HepG2 (cell line): ENCODE results near the gene OGFR. TPM values are rescaled to one million over a fixed set of nuclear protein-coding genes. Genes with fewer than 3 reads are reported as not detected.

ENCODE experiments used
- AGO2 ChIP-seq: fragments of 200-400 bp; formaldehyde crosslinking; optimal IDR thresholded peaks from 2 replicates; pipeline ENCODE3; 2017; ENCODE audit warnings: mild to moderate bottlenecking, low read depth, low read length, moderate library complexity
- CC2D1A ChIP-seq: sonication (generic); formaldehyde crosslinking; IDR thresholded peaks from 2 replicates; pipeline ENCODE4 v1.8.1; 2023; ENCODE audit warnings: mild to moderate bottlenecking, missing genetic modification reagents
- CCAR2 ChIP-seq: fragments of 200-400 bp; formaldehyde crosslinking; optimal IDR thresholded peaks from 2 replicates; pipeline ENCODE3; 2018; ENCODE audit warnings: low read depth, mild to moderate bottlenecking, low read length, moderate library complexity
- FOXC1 ChIP-seq: sonication (generic); formaldehyde crosslinking; IDR thresholded peaks from 2 replicates; pipeline ENCODE4 v1.8.0; 2022; ENCODE audit warnings: mild to moderate bottlenecking, missing genetic modification reagents, borderline replicate concordance
- HMGA1 ChIP-seq: sonication (generic); formaldehyde crosslinking; conservative IDR thresholded peaks from 2 replicates; pipeline ENCODE4 v1.4.0; 2020; ENCODE audit warnings: missing genetic modification reagents
- IKZF4 ChIP-seq: sonication (generic); formaldehyde crosslinking; IDR thresholded peaks from 2 replicates; pipeline ENCODE4 v1.5.1; 2020; ENCODE audit warnings: borderline replicate concordance, mild to moderate bottlenecking, low read depth, missing genetic modification reagents; ENCODE audit errors: not compliant biosample characterization
- KLF15 ChIP-seq: sonication (generic); formaldehyde crosslinking; IDR thresholded peaks from 2 replicates; pipeline ENCODE4 v1.8.1; 2023; ENCODE audit warnings: borderline replicate concordance, mild to moderate bottlenecking, inconsistent platforms, missing genetic modification reagents, mixed read lengths
- KMT2B ChIP-seq: IDR thresholded peaks from 2 replicates; pipeline ENCODE4 v1.6.1; 2016; ENCODE audit warnings: missing genetic modification reagents, missing compliant biosample characterization
- MIXL1 ChIP-seq: IDR thresholded peaks from 2 replicates; pipeline ENCODE4 v1.6.1; 2016
- RXRA ChIP-seq: sonication (generic); formaldehyde crosslinking; IDR thresholded peaks from 2 replicates; pipeline ENCODE4 v1.5.1; 2020; ENCODE audit warnings: missing genetic modification reagents
- SP140L ChIP-seq: sonication (generic); formaldehyde crosslinking; IDR thresholded peaks from 2 replicates; pipeline ENCODE4 v1.4.0; 2020; ENCODE audit warnings: missing genetic modification reagents, borderline replicate concordance
- SSRP1 ChIP-seq: IDR thresholded peaks from 2 replicates; pipeline ENCODE4 v1.6.1; 2016; ENCODE audit warnings: control low read depth
- YEATS4 ChIP-seq: sonication (generic); formaldehyde crosslinking; IDR thresholded peaks from 2 replicates; pipeline ENCODE4 v1.4.0; 2020; ENCODE audit warnings: missing genetic modification reagents, borderline replicate concordance
- ZNF367 ChIP-seq: sonication (generic); formaldehyde crosslinking; IDR thresholded peaks from 2 replicates; pipeline ENCODE4 v1.4.0; 2020; ENCODE audit warnings: missing genetic modification reagents, borderline replicate concordance
- ZNF639 ChIP-seq: conservative IDR thresholded peaks from 2 replicates; pipeline ENCODE4 v1.6.1; 2018; ENCODE audit warnings: missing genetic modification reagents
- ZNF720 ChIP-seq: sonication (generic); formaldehyde crosslinking; IDR thresholded peaks from 2 replicates; pipeline ENCODE4 v1.4.0; 2020; ENCODE audit warnings: missing genetic modification reagents
- ZNF770 ChIP-seq: sonication (generic); formaldehyde crosslinking; IDR thresholded peaks from 2 replicates; pipeline ENCODE4 v1.5.0; 2020; ENCODE audit warnings: mild to moderate bottlenecking, missing genetic modification reagents
- ZSCAN21 ChIP-seq: sonication (generic); formaldehyde crosslinking; IDR thresholded peaks from 2 replicates; pipeline ENCODE4 v1.8.0; 2022; ENCODE audit warnings: mild to moderate bottlenecking, missing genetic modification reagents, moderate library complexity, borderline replicate concordance
- ZSCAN9 ChIP-seq: IDR thresholded peaks from 2 replicates; pipeline ENCODE4 v1.6.1; 2016; ENCODE audit warnings: borderline replicate concordance
- polyA plus RNA-seq, 8 experiments: library from polyadenylated mRNA; depleted of rRNA in 3 of 8; stranded (reverse) in 7 of 8; unstranded in 1 of 8; fragments of >200 nt; fragmentation: Illumina TruSeq in 4 of 8; extraction: Trizol in 4 of 8; gene quantifications; 2 replicates each; pipeline versions ENCODE4 v1.2.1 to v1.2.3, GENCODE V29; 2011 to 2016; ENCODE audit warnings: low read depth in 4 of 8, missing spikeins in 1 of 8, mixed read lengths in 1 of 8; ENCODE audit not compliant: insufficient read depth in 1 of 8
- total RNA-seq, 5 experiments: library from RNA; depleted of rRNA; stranded (reverse); fragments of >200 nt; fragmentation: Illumina TruSeq; extraction: Trizol; gene quantifications; 2 replicates each; pipeline ENCODE4 v1.2.3, GENCODE V29; 2016; ENCODE audit warnings: low read depth in 1 of 5
- TF ChIP-seq, protein P1 (sequence below): sonication (generic); formaldehyde crosslinking; conservative IDR thresholded peaks from 2 replicates; pipeline ENCODE4 v1.4.0; 2020; ENCODE audit warnings: missing genetic modification reagents
- TF ChIP-seq, protein P2 (sequence below): sonication (generic); formaldehyde crosslinking; IDR thresholded peaks from 2 replicates; pipeline ENCODE4 v1.4.0; 2020; ENCODE audit warnings: missing genetic modification reagents

The OGFR gene
- total and polyA plus RNA-seq, 2 of the 13 experiments (the other 11 are each of a cell fraction or from before 2014, with no cell fraction given): 47.7 to 81.8 TPM

GRCh38 chr20:62832212-62832922, 27.7 kb downstream of the OGFR start (continued):
- TF ChIP-seq ZNF770 (no peak), HMGA1 (no peak), CC2D1A (CRISPR knock-in tag) (no peak), IKZF4 (CRISPR knock-in tag) (no peak), ZNF367 (CRISPR knock-in tag) (no peak), ZSCAN21 (CRISPR knock-in tag) (no peak), MIXL1 (CRISPR knock-in tag) (no peak), ZSCAN9 (CRISPR knock-in tag) (no peak), ZNF720 (CRISPR knock-in tag) (no peak), ZNF639 (no peak), AGO2 (peak; percentile 83), CCAR2 (no peak), FOXC1 (CRISPR knock-in tag) (no peak), KLF15 (CRISPR knock-in tag) (no peak), SSRP1 (no peak), YEATS4 (CRISPR knock-in tag) (no peak), RXRA (CRISPR knock-in tag) (0 out of 2 replicates have a peak, but pooled peaks have one; percentile 7), KMT2B (no peak), SP140L (CRISPR knock-in tag) (no peak)
- TF ChIP-seq, protein P1, sequence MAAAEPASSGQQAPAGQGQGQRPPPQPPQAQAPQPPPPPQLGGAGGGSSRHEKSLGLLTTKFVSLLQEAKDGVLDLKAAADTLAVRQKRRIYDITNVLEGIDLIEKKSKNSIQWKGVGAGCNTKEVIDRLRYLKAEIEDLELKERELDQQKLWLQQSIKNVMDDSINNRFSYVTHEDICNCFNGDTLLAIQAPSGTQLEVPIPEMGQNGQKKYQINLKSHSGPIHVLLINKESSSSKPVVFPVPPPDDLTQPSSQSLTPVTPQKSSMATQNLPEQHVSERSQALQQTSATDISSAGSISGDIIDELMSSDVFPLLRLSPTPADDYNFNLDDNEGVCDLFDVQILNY (CRISPR knock-in tag): no peak
- TF ChIP-seq, protein P2, sequence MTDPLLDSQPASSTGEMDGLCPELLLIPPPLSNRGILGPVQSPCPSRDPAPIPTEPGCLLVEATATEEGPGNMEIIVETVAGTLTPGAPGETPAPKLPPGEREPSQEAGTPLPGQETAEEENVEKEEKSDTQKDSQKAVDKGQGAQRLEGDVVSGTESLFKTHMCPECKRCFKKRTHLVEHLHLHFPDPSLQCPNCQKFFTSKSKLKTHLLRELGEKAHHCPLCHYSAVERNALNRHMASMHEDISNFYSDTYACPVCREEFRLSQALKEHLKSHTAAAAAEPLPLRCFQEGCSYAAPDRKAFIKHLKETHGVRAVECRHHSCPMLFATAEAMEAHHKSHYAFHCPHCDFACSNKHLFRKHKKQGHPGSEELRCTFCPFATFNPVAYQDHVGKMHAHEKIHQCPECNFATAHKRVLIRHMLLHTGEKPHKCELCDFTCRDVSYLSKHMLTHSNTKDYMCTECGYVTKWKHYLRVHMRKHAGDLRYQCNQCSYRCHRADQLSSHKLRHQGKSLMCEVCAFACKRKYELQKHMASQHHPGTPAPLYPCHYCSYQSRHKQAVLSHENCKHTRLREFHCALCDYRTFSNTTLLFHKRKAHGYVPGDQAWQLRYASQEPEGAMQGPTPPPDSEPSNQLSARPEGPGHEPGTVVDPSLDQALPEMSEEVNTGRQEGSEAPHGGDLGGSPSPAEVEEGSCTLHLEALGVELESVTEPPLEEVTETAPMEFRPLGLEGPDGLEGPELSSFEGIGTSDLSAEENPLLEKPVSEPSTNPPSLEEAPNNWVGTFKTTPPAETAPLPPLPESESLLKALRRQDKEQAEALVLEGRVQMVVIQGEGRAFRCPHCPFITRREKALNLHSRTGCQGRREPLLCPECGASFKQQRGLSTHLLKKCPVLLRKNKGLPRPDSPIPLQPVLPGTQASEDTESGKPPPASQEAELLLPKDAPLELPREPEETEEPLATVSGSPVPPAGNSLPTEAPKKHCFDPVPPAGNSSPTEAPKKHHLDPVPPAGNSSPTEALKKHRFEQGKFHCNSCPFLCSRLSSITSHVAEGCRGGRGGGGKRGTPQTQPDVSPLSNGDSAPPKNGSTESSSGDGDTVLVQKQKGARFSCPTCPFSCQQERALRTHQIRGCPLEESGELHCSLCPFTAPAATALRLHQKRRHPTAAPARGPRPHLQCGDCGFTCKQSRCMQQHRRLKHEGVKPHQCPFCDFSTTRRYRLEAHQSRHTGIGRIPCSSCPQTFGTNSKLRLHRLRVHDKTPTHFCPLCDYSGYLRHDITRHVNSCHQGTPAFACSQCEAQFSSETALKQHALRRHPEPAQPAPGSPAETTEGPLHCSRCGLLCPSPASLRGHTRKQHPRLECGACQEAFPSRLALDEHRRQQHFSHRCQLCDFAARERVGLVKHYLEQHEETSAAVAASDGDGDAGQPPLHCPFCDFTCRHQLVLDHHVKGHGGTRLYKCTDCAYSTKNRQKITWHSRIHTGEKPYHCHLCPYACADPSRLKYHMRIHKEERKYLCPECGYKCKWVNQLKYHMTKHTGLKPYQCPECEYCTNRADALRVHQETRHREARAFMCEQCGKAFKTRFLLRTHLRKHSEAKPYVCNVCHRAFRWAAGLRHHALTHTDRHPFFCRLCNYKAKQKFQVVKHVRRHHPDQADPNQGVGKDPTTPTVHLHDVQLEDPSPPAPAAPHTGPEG (CRISPR knock-in tag): no peak
